Measurements from ENCODE around the gene SETDB2.

The SETDB2 gene

GRCh38 chr13:49443704-49444523 lies at the start of gene SETDB2, which contains the start of gene CAB39L:
Gene SETDB2 (plus strand): TSS chr13:49444274. CDS start chr13:49451894, 7,620 bp downstream.
Gene CAB39L (minus strand): TSS chr13:49444064. CDS start chr13:49382910, 61,154 bp downstream.
- DNase-seq: peak; percentile 98

- no peak for DNase-seq
Observed at GRCh38 chr13:49395451-49395865, 48.6 kb upstream of the SETDB2 start.

- DNase-seq: no peak
Observed at GRCh38 chr13:49395878-49396380, 48.1 kb upstream of the SETDB2 start.

GRCh38 chr13:49399801-49400472 lies 44.1 kb upstream of the SETDB2 start:
- DNase-seq: peak; percentile 68

- DNase-seq: peak; percentile 69
Observed at GRCh38 chr13:49400755-49401659, 43.1 kb upstream of the SETDB2 start.

- no peak for DNase-seq
Observed at GRCh38 chr13:49403996-49404702, 39.9 kb upstream of the SETDB2 start.

GRCh38 chr13:49404703-49405020 lies 39.4 kb upstream of the SETDB2 start:
- no peak for DNase-seq

- DNase-seq: no peak
Observed at GRCh38 chr13:49407068-49407467, 37.0 kb upstream of the SETDB2 start.

- DNase-seq: no peak
Observed at GRCh38 chr13:49407936-49408335, 36.1 kb upstream of the SETDB2 start.

- DNase-seq: peak; percentile 38
Observed at GRCh38 chr13:49409008-49409407, 35.1 kb upstream of the SETDB2 start.

- DNase-seq: no peak
Observed at GRCh38 chr13:49410006-49410405, 34.1 kb upstream of the SETDB2 start.

- no peak for DNase-seq
Observed at GRCh38 chr13:49410477-49410876, 33.6 kb upstream of the SETDB2 start.

GRCh38 chr13:49411353-49411752 lies 32.7 kb upstream of the SETDB2 start:
- DNase-seq: no peak

- DNase-seq: no peak
Observed at GRCh38 chr13:49412749-49413148, 31.3 kb upstream of the SETDB2 start.

GRCh38 chr13:49417161-49417560 lies 26.9 kb upstream of the SETDB2 start:
- no peak for DNase-seq

- DNase-seq: no peak
Observed at GRCh38 chr13:49418206-49418605, 25.9 kb upstream of the SETDB2 start.

GRCh38 chr13:49419276-49419675 lies 24.8 kb upstream of the SETDB2 start:
- no peak for DNase-seq

GRCh38 chr13:49421391-49421790 lies 22.7 kb upstream of the SETDB2 start:
- peak; percentile 42 for DNase-seq

- DNase-seq: no peak
Observed at GRCh38 chr13:49424011-49424560, 20.0 kb upstream of the SETDB2 start.

GRCh38 chr13:49428041-49428763 lies 15.9 kb upstream of the SETDB2 start:
- DNase-seq: no peak

- no peak for DNase-seq
Observed at GRCh38 chr13:49429121-49429520, 15.0 kb upstream of the SETDB2 start.
